ENCODE data around the gene C1QL4.

GRCh38 chr12:49349266-49349665 lies 12.3 kb upstream of the C1QL4 start:
- TF ChIP-seq POLR2A (IDR thresholded peaks at IDR 0.05; ENCODE audit: extremely low read depth, insufficient read length) (no peak), CTCF (IDR thresholded peaks at IDR 0.05; ENCODE audit: low read depth, low read length) (no peak), MAX (IDR thresholded peaks at IDR 0.05; ENCODE audit: low read depth, low read length) (no peak), MYC (IDR thresholded peaks at IDR 0.05; ENCODE audit: low read depth, low read length) (no peak)

All from NB4 (cell line).